A549 treated with CpdA at 1 μM for 4 hours (cell line): ENCODE data around the gene RABGAP1L. TPM values are rescaled to one million over a fixed set of nuclear protein-coding genes. Genes with fewer than 3 reads are reported as not detected.

ENCODE experiments used
- total RNA-seq: library from RNA; stranded (reverse); fragments of 200-300 nt; extraction: Qiagen RNA extraction; gene quantifications from 5 replicates; pipeline ENCODE4 v1.2.3, GENCODE V29; 2022; ENCODE audit warnings: low read depth

The RABGAP1L gene
- total RNA-seq: 4.4 to 6.7 TPM (median 5.3 TPM) in 5 replicates

DNA sequence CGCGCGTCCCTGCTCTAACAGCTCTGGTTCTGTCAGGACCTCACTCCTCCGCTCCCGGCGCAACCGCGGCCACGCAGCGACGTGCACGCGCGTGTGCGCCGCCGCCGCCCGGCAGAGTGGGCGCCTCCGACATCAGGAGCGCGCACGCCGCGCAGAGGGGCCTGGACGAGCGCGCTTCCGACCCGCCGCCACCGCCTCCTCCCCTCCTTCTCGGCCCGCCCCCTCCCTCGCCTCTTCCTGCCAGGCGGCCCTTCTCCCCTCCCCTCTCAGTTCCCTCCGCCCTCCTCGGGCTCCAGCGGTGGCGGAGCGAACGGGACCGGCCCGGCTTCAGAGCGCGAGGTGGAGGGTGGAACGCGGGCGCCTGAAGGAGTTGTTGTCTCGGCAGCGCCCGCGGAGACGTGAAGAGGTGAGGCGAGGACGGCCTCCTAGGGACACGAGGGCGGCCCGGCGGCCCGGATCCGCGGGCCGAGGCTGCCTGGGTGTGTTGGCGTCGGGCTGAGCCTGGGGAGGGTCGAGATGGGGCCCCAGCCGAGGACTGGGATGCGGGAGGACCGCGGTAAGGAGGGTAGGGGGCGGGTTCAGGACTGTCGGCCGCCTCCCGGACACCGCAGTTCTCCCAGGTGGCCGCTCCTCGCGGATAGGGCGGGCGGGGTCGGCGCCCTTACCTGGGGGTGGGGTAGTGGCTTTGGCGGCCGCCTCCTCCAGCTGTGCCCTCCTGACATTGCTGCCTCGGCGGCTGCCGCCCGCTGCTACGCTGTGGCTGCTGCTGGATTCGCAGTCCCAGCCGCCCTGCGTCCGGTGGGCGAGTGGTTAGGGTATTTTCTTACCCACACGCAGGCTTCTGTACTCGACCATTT lies at the start of gene RABGAP1L:
Gene RABGAP1L (plus strand): TSS at position 269 of the 857 bp plus-strand sequence.

DNA sequence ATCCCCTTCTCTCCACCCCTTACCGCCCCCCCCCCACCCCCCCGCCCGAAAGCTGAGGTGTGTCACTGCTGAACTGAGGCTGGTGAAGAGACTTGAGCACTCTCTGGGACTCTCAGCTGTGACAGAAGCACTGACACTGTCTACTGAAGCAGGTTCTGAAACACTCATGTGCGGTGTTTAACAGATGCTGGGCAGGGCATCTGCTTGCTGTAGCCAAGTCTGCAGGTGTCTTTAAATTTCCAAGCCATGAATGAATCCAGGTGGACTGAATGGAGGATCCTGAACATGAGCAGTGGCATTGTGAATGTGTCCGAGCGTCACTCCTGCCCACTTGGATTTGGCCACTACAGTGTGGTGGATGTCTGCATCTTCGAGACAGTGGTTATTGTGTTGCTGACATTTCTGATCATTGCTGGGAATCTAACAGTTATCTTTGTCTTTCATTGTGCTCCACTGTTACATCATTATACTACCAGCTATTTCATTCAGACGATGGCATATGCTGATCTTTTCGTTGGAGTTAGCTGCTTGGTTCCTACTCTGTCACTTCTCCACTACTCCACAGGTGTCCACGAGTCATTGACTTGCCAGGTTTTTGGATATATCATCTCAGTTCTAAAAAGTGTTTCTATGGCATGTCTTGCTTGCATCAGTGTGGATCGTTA lies 288.7 kb downstream of the RABGAP1L start, which contains the start of gene GPR52:
Gene GPR52 (plus strand): TSS at position 99 of the 665 bp plus-strand sequence. CDS start 148 bp downstream, at position 247.

DNA sequence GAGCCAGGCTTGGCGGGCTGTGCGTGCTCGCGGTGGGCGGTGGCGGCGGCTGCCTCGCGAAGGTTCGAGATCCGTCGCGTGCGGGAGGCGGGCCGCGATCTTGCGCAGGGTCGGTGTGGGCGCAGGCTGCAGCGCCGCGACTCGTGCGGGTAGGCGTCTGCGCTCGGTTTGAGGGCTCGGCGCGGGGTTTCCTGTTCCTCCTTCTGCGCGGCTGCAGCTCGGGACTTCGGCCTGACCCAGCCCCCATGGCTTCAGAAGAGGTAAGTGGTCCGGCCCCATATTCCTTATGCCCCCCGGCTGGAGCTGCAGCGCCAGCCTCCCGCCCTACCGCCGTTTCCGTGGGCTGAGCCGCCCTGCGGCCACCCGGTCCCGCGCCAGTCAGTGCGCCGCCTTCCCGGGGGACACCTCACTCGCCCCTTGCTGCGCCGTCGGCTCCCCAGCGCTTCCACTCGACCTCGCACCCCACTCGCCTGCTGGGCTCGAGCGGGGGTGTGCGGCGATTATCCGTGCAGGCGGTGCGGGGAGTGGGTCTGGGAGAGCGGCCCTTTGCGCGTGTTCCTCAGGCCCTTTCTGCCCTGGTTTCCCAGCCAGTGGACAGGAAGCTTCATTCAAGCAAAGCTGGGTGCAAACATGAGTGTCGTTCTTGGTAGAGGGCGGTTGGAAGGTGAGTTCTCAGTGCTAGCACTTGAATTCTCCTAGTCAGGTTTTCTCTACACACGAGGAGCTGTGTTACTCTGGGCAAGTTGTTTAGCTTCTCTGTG lies 840.8 kb downstream of the RABGAP1L start, which contains the start of gene CACYBP:
Gene CACYBP (plus strand): TSS at position 12 of the 761 bp plus-strand sequence. CDS start 234 bp downstream, at position 246.

DNA sequence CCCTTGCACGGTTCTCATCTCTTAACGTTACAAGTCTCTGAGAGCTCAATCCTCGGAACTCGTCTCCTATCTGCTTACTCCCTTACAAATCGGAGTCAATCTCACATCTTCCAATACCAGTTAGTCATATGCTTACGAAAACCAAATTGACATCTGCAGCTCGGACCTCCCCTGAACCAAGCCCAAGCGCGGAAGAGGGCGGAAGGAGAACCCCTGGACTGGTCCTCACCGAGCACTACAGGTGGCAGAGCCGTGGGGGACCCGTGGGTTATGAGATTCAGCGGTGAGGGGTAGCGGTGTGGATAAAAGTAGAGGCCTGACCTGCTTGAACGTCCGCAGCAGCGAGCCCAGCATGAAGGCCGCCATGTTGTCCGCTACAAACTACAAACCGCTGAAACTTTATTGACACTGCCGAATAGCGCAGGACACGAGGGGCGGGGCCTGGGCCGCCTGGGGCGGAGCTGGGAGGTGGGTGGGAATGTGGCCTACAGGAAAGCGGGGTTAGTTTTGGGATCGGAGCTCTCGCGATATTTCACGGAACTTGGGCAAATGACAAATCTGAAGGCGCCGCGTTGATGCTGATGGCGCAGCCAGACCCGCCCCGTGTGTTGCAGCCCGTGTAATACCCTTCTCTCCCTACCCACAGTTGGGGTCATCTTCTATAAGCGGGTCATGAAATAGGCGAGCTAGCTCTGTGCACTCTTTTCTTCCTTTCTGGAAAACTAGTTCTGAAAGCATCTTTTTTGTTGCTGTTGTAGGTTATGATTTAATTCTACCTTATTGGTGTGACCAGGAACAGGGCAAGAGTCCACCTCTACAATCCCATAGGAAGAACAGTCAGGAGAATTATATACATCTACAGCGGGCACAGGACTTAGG lies 864.0 kb downstream of the RABGAP1L start, which contains the start of gene MRPS14:
Gene MRPS14 (minus strand): TSS at position 383 of the 879 bp plus-strand sequence. CDS start 17 bp downstream, at position 366.

Other genes starting within 250 kb of the RABGAP1L start
- gene SERPINC1, start 242.2 kb upstream of the RABGAP1L start, total RNA-seq: 0.13 to 0.15 TPM (median 0.14 TPM) in 3 of 5 replicates, not detected in the others
- gene RC3H1, start 137.2 kb upstream of the RABGAP1L start, total RNA-seq: 5.2 to 9.5 TPM (median 5.5 TPM) in 5 replicates